Right cardiac atrium (tissue), 5 donors: ENCODE results near the gene FRY. TPM values are rescaled to one million over a fixed set of nuclear protein-coding genes. Genes with fewer than 3 reads are reported as not detected.

Experiments
- ATAC-seq, 2 donors: fragments of 200-7000 bp; cut with Tn5 transposase; one replicate each; pipeline versions ENCODE4 v1.8.0 to v1.9.1; 2020; ENCODE audit warnings: moderate library complexity in 2 of 2, mild to moderate bottlenecking in 1 of 2
- DNase-seq, 3 donors: peaks; one replicate each; pipeline ENCODE4 v3.0.0-alpha.2; 2020
- H3K27ac ChIP-seq: one replicate; pipeline ENCODE4 v1.5.1; 2013; ENCODE audit warnings: mild to moderate bottlenecking, low read length, control low read depth, moderate library complexity
- H3K27me3 ChIP-seq: one replicate; pipeline ENCODE4 v1.6.1; 2013; ENCODE audit not compliant: control insufficient read depth, insufficient read depth
- H3K4me1 ChIP-seq: one replicate; pipeline ENCODE4 v1.6.1; 2013; ENCODE audit warnings: low read length; ENCODE audit not compliant: control insufficient read depth, insufficient read depth
- H3K4me3 ChIP-seq: one replicate; pipeline ENCODE4 v1.5.1; 2013; ENCODE audit warnings: low read length, control low read depth
- H3K9me3 ChIP-seq: one replicate; pipeline ENCODE4 v1.6.1; 2013; ENCODE audit warnings: low read length; ENCODE audit not compliant: control insufficient read depth
- WGBS: extraction: QIAGEN DNeasy Blood & Tissue Kit; methylation state at CpG from one replicate; pipeline ENCODE4 v1.1.7; 2013; 5-methylcytosine and 5-hydroxymethylcytosine counted together
- intact Hi-C, 4 donors: fragments of 100-400 bp; cut with DNase I; formaldehyde crosslinking; loops; one replicate each; pipeline versions ENCODE4 v1.11.0 to v1.14.0; 2022 to 2023
- polyA plus RNA-seq: library from polyadenylated mRNA; stranded (reverse); fragments of 200-250 nt; gene quantifications from one replicate; pipeline ENCODE4 v1.2.3, GENCODE V29; 2013
- total RNA-seq, 4 donors: library from RNA; stranded (reverse); fragmentation: NEBNext Ultra II Directional; extraction: Animal tissue kit (Norgen Biotek cat#: 25700); gene quantifications; one replicate each; pipeline ENCODE4 v1.2.1, GENCODE V29; 2021
- donor health status: healthy with polysubstance abuse.
- donor health status: DM: no; HTN: yes; CAD: no.
- donor health status: DM: no; HTN: no; CAD: no.
- donor health status: DM: no; HTN: yes; CAD: no; lungs with severe emphysema.
- donor health status: DM: yes; HTN: yes; CAD: no.

Gene FRY
- total and polyA plus RNA-seq, 5 donors: 29.0 to 139 (median 113) TPM

DNA sequence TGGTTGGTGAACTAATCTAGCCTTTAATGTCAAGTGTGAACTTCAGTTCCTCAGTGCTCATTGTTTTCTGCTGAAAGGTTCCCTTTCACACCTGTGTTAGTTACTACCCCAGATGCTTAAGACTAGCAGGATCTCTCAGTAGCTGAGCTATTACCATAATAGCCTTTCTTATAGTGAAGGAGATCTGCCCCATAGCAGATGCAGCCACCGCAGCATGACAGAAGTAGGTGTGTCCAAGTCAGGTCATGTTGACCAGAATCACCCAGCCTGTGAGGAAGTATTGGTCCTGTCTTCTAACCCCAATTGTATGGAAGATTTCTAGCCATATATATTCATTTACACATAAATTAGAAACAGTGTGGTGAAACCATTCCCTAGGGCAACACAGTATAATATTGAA is 246.3 kb downstream of the FRY start:
- Histone ChIP-seq H3K9me3 (no peaks in the 10 kb centered on the region), H3K4me1 (no peaks in the 10 kb centered on the region), H3K4me3 (no peak overlapping the region), H3K27ac (no peak overlapping the region), H3K27me3 (no peaks in the 10 kb centered on the region)
- no peak for ATAC-seq
- DNase-seq: no peak
- intact Hi-C loops: no loop called here
- 96% methylated on average over 1 of the region's 1 CpG for WGBS

GRCh38 chr13:32278426-32278825 is 246.9 kb downstream of the FRY start:
- Histone ChIP-seq H3K27me3 (no peaks in the 10 kb centered on the region), H3K9me3 (no peaks in the 10 kb centered on the region), H3K4me1 (no peaks in the 10 kb centered on the region), H3K27ac (no peak overlapping the region), H3K4me3 (no peak overlapping the region)
- 97% methylated on average over 3 of the region's 3 CpGs for WGBS
- DNase-seq: no peak
- intact Hi-C loops: no loop called here
- ATAC-seq: no peak

DNA sequence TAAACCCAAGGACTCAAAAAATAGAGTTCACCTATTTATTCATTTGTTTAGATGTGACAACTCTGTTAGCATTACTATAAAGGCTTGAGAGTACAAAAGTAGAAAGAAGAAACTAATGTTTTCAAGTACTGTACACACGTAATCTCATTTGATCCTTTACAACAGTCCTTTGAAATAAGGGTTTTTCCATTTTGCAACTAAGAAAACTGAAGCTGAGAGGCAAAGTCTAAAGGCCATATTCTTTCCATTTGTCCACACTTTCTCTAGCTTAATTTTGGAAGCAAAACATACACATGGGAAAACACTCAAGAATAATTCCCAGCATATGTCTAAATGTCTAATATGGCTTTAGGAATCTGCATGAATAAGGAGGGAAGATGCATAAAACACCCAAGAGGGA is 249.5 kb downstream of the FRY start:
- H3K4me3 ChIP-seq: no peak overlapping the region
- no peak for DNase-seq
- no peaks in the 10 kb centered on the region for H3K4me1 ChIP-seq
- ATAC-seq: no peak
- no peak overlapping the region for H3K27ac ChIP-seq
- no peaks in the 10 kb centered on the region for H3K27me3 ChIP-seq
- no peaks in the 10 kb centered on the region for H3K9me3 ChIP-seq
- WGBS: 81% methylated on average over 1 of the region's 1 CpG
- intact Hi-C loops: no loop called here

DNA sequence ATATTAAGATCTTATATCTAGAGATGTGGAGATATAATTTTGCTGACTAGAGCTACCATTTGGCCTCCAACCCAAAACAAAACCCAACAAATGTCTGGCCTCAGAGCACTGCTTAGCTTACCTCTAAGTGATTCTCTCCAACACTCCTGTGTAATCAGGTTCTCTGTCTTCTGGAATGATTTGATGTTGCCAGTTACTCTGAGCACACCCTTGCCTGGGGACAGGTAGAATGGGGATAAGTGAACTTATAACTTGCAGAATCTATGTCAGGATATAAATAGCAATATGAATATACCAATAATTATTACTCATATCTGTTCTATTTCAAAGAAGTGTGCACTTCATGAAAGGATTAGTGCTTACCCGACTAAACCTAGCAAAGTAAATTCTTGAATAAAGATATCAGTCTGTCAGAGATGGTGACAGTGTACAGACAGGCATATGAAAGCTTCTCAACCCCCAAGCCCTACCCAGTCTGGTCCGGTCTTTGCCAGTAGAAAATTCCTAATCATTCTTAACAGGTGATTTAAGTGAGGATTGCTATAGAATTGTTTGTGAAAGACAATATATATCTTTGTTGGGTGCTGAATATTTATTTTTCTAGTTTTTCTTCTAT is 250.6 kb downstream of the FRY start:
- WGBS: 56% methylated on average over 2 of the region's 2 CpGs
- H3K27me3 ChIP-seq: no peaks in the 10 kb centered on the region
- intact Hi-C loops: no loop called here
- no peaks in the 10 kb centered on the region for H3K9me3 ChIP-seq
- ATAC-seq (no peak), DNase-seq (no peak)
- H3K4me3 ChIP-seq: no peak overlapping the region
- H3K27ac ChIP-seq: no peak overlapping the region
- H3K4me1 ChIP-seq: peaks cover 2% of the 10 kb centered on the region

GRCh38 chr13:32284927-32285632 is 253.5 kb downstream of the FRY start:
- H3K4me3 ChIP-seq: no peak overlapping the region
- 15% methylated on average over 6 of the region's 6 CpGs for WGBS

GRCh38 chr13:32285633-32285965 is 254.0 kb downstream of the FRY start:
- Histone ChIP-seq H3K27me3 (no peaks in the 10 kb centered on the region), H3K4me3 (no peak overlapping the region), H3K9me3 (no peaks in the 10 kb centered on the region), H3K4me1 (peaks cover 2% of the 10 kb centered on the region), H3K27ac (no peak overlapping the region)
- no peak for DNase-seq
- intact Hi-C loops: no loop called here
- 29% methylated on average over 4 of the region's 4 CpGs for WGBS
- ATAC-seq: no peak

More at GRCh38 chr13:32284927-32285632, 253.5 kb downstream of the FRY start:
- Histone ChIP-seq H3K27ac (no peak overlapping the region), H3K4me1 (peaks cover 2% of the 10 kb centered on the region), H3K9me3 (no peaks in the 10 kb centered on the region), H3K27me3 (no peaks in the 10 kb centered on the region)
- intact Hi-C loops: no loop called here
- ATAC-seq (peak; percentile 79 to 88), DNase-seq (no peak)

DNA sequence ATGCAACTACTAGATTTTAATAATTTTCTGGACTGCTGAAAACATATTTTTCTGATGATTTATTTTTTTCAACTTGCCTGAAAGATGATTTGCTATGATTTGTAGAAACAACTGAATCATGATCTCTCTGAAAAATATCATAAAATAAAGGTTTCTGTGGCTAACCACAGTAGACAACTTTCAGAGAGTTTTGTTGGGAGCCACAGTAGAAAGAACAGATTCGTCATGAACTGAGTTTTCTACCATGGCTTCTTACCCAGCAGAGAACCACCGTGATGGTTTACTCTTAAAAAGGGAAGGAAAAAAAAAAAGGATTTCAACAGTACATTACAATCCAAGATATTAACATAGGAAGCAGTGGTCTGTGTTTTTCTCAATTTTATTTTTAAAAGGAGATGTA is 265.6 kb downstream of the FRY start:
- ATAC-seq (no peak), DNase-seq (no peak)
- intact Hi-C loops: no loop called here
- Histone ChIP-seq H3K4me3 (no peak overlapping the region), H3K9me3 (no peaks in the 10 kb centered on the region), H3K27me3 (no peaks in the 10 kb centered on the region), H3K4me1 (no peaks in the 10 kb centered on the region), H3K27ac (no peak overlapping the region)
- 73% methylated on average over 2 of the region's 2 CpGs for WGBS

GRCh38 chr13:32298695-32299094 is 267.1 kb downstream of the FRY start:
- ATAC-seq: no peak
- DNase-seq: no peak
- no peaks in the 10 kb centered on the region for H3K9me3 ChIP-seq
- intact Hi-C loops: no loop called here
- H3K27ac ChIP-seq: no peak overlapping the region
- no peaks in the 10 kb centered on the region for H3K4me1 ChIP-seq
- WGBS: 89% methylated on average over 6 of the region's 6 CpGs
- H3K27me3 ChIP-seq: no peaks in the 10 kb centered on the region
- no peak overlapping the region for H3K4me3 ChIP-seq

DNA sequence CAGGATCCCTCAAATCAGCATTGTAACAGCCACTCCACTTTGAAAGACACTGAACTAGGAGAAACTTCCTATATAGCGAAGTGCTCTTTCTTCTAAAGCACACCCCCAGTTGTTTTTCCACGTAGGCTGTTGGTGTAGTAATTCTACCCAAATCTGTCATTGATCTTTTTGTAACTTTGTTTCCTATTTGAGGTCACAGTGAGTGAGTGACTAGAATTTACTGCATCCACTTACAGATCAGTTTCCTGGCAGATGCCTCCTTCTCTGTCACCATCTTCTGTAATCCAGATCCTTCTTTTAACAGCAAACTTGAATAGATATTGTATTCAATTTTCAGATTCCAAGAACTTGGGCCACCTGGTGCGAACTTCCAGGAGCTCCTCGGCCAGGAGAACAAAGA is 268.3 kb downstream of the FRY start:
- WGBS: 82% methylated on average over 4 of the region's 4 CpGs
- Histone ChIP-seq H3K4me1 (no peaks in the 10 kb centered on the region), H3K27me3 (no peaks in the 10 kb centered on the region), H3K27ac (no peak overlapping the region), H3K9me3 (no peaks in the 10 kb centered on the region), H3K4me3 (no peak overlapping the region)
- DNase-seq (no peak), ATAC-seq (no peak)
- intact Hi-C loops: no loop called here

DNA sequence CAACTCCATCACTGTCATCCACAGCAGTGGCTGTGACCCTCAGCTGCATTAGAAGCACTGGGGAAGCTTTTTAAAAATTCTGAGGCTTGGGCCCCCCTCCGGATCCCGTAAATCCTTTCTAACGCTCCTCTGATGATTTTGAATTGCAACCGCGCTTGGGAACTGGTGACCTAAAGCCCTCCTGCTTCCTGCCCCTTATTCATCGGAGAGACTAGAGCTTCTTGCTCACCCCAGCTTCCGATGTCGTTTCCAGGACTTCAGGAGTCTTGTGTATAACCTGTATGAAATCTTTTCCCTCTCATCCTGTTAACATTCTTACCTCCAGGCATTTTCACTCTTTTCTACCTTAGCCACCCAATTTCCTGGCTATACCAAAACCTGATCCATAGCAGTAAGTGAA is 268.8 kb downstream of the FRY start:
- Histone ChIP-seq H3K4me1 (no peaks in the 10 kb centered on the region), H3K27me3 (no peaks in the 10 kb centered on the region), H3K27ac (no peak overlapping the region), H3K9me3 (no peaks in the 10 kb centered on the region), H3K4me3 (no peak overlapping the region)
- intact Hi-C loops: no loop called here
- DNase-seq: no peak
- 61% methylated on average over 8 of the region's 8 CpGs for WGBS
- ATAC-seq: no peak

DNA sequence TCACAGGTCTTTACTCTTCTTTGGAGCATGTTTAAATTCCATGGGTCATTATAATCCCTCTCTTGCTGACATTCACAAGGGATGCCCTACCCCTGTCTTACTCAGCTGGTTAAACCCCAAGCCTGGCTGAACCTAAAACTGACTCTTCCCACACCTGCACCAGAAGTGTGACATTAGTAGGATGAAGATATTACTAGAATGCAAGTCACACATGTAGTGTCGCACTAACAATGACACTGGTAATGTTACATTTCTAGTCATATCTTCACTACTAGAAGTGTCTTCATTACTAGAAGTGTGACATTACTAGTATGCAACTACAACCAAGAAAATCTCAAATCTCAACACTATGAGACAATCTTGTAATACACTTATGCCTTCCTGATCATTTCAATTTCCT is 269.3 kb downstream of the FRY start:
- H3K9me3 ChIP-seq: no peaks in the 10 kb centered on the region
- intact Hi-C loops: no loop called here
- H3K4me3 ChIP-seq: no peak overlapping the region
- H3K27me3 ChIP-seq: no peaks in the 10 kb centered on the region
- ATAC-seq (no peak), DNase-seq (no peak)
- no peaks in the 10 kb centered on the region for H3K4me1 ChIP-seq
- WGBS: 92% methylated on average over 1 of the region's 1 CpG
- no peak overlapping the region for H3K27ac ChIP-seq

DNA sequence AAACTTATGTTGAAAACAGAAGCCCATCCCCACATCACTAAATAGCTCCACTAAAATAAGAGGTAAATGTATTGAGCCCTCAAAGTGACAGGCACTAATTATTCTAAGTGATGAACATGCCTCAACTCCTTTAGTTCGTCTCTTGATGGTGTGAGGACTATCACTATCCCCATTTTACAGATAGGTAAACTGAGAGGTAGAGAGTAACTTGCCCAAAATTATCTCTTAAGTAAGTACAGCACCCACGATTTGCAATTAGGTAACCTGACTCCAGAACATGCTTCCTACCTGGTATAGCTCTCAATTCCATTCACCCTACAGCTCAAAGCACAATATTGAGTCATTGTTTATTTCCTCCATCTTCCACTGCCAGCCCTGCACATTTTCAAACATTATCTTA is 270.9 kb downstream of the FRY start:
- DNase-seq (no peak), ATAC-seq (no peak)
- Histone ChIP-seq H3K4me3 (no peak overlapping the region), H3K27me3 (no peaks in the 10 kb centered on the region), H3K27ac (no peak overlapping the region), H3K9me3 (no peaks in the 10 kb centered on the region), H3K4me1 (no peaks in the 10 kb centered on the region)
- intact Hi-C loops: no loop called here
- WGBS: 88% methylated on average over 2 of the region's 2 CpGs
